Activated CD4-positive, alpha-beta T cell treated with anti-CD3 and anti-CD28 coated beads for 24 hours (primary cell): ENCODE results near the gene ADIRF.
"Not testable (repeated sequence)": the region's sequence is repeated elsewhere in the genome, so short reads cannot be mapped to it uniquely, and the experiment has no call there.

ENCODE experiments used
- DNase-seq, 2 donors: peaks; one replicate each; pipeline ENCODE4 v3.0.0-alpha.2; 2020; ENCODE audit warnings: low read depth in 2 of 2

Gene ADIRF

DNA sequence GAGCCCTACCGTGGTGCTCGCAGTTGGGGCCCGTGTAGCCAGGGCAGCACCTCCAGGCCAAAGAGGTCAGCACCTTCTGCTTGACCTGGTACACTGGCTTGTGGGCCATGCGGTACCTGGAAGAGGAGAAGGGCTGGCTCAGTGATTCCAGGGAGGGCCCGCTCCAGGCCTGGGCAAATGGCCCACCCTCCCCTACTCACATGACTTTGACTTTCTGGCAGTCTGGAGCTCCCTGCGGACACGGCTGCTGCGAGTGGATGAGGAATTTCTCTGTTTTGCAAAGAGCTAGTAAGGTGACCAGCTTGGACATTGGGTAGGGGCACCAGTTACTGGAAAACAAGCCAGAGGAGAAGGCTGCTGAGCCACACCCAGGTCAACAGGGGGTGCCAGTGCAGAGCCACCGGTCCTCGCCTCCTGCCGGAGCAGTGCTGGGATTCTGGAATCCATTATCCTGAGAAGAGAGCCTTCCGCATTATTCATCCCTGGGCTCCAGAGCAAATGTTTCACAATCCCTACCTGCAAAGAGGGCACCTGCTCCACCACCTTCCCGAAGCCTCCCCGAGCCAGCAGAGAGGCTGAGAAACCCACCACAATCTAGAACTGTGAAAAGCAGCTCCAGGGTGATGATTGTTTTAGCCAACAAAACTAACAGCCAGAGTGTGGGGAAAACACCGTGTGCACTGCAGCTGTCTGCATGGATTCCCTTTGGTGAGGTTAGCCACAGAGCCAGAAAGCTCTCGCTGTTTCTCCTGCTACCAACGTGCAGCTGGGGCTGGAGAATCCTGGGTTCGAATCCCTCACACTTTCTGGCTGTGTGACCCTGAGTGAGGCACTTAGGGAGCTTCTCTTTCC is 22.7 kb upstream of the ADIRF start:
- no peak for DNase-seq

- no peak for DNase-seq
Observed at GRCh38 chr10:86946213-86947155, 21.8 kb upstream of the ADIRF start.

DNA sequence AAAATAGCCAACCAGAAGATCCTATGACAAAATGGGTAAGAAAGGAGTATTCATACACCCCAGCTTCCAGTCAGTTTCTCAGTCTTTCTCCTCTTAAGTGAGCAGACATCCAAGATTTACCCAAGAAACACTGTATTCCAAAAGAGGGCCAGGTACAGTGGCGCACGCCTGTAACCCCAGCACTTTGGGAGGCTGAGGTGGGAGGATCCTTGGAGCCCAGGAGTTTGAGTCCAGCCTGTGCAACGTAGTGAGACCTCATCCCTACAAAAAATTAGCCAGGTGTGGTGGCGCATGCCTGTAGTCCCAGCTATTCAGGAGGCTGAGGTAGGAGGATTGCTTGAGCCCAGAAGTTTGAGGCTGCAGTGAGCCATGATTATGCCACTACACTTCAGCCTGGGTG is 20.5 kb upstream of the ADIRF start:
- not testable (repeated sequence) for DNase-seq

GRCh38 chr10:86950349-86950748 is 17.9 kb upstream of the ADIRF start:
- no peak for DNase-seq

GRCh38 chr10:86951184-86951761 is 17.0 kb upstream of the ADIRF start:
- DNase-seq, result no peak

GRCh38 chr10:86952106-86952505 is 16.2 kb upstream of the ADIRF start:
- no peak for DNase-seq

GRCh38 chr10:86952697-86953096 is 15.6 kb upstream of the ADIRF start:
- DNase-seq, result not testable (repeated sequence)

- no peak for DNase-seq
Observed at GRCh38 chr10:86953747-86954680, 14.3 kb upstream of the ADIRF start.

GRCh38 chr10:86954681-86955500 is 13.4 kb upstream of the ADIRF start:
- DNase-seq, result no peak

DNA sequence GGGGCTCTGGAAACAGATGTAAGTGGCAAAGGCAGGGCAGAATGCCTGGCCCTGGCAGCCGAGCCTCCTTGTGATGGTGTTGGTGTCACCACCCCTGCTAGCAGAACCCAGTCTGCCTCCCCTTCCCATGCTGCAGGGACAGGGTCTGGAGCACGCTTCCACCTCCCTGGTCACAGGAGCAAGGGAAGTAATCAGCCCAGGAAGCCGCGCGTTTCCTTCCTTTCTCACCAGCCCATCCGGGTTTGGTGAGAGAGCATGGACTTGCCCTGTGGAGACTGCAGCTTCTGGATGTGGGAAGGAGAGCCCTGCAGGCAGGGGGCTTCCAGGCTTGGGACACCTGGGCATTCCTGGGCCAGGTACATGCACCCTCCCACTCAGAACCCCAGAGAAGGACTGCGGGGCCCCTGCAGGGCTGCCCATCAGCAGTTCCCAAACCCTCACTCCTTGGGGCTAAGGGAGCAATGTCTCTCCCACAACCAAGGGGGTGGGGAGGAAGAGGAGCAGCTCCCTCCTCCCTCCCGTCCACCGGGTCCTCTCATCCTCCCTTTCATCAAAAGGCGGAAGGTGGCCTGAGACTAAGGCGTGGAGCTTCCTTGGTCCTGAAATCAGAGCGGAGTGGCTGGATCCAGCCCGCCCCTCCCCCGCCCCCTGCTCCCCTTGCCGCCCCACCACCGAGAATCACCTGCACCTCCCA is 12.6 kb upstream of the ADIRF start:
- DNase-seq, result no peak

DNA sequence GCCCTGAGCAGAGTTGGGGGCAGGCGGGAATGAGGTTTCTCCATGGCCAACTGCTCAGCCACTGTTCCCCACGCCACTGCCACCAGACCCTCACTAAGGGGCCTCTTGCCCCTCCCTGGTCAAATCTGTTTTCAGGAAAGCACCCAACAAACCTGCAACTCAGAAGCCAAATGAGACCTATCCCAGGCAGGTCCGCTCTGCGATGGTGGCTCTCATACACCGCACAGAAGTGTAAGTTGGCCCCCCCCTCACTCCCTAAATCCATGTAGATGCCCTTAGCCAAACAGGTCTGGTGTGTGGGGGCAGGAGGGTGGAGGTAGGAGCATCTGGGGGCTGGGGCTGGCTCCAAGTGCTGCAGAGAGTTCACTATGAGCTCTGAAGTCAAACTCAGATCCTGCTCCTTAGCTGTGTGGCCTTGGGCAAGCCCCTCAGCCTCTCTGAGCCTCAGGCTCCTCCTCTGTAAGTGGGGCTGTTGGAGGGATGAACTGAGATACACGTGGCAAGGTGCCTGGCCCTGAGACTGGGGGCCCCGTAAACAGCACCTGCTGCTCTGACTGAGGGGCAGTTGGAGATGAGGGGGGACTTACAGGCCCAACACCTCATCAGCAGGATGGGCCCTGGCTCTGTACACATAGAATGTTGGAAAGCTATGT is 12.0 kb upstream of the ADIRF start:
- no peak for DNase-seq

DNA sequence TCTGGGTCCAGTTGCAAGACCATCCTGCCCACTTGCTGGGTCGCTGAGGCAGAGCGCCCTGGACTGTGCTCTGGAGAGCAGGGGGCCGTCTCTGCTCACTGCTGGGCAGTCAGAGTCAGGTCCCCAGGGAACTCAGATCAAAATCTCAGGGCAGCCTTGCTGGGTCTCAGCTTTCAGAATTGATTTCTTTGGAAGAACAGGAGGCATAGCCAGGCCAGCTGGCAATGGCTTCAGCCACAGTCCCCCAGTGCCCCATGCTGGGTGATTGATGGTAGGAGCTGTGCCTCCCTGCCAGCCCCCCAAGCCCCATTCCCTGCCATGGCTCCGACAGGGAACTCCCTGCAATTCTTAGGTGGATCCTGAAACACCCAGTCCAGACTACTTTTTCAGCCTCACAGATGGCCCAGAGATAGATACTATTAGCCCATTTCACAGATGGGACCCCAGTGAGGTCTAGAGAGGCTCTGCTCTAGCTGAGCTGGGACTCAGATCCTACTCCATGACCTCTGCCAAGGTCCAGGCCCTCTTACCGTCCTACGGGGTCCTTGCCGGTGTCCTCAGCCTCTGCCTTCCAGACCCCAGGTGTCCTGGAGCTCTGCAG is 11.3 kb upstream of the ADIRF start:
- DNase-seq, result no peak

DNA sequence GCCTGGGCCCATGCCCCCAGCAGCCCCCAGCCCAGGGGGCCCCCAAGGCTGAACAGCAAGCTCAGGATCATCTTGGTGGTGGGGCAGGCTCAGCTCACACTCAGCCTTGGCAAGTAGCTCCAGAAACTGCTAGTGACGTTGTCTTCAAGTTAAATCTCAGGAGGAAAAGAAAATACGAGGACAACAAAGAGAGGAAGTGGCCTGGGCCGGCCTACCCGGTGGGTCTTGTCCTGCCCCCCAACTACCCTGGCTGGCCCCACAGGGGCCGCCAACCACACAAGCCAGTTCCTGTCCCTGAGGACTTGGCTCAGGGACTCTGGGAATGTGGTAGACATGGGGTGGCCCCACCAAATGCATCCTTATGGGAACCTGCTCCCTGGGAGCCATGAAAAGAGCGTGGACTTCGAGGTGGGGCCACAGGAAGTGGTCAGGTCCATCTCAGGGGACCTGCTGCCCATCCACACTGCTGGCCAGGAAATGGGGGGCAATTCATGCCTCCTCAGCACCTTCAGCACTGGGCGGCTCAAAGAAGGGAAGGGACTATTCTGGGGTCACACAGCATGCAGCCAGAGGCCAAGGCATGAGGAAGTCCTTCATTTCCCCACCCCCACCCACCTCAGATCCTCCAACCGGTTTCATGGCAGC is 10.7 kb upstream of the ADIRF start, which contains the start of gene MMRN2:
MMRN2 (minus strand) TSS at position 145 of the 645 bp plus-strand sequence; CDS start at position 71, 74 bp downstream.
- DNase-seq, result no peak

DNA sequence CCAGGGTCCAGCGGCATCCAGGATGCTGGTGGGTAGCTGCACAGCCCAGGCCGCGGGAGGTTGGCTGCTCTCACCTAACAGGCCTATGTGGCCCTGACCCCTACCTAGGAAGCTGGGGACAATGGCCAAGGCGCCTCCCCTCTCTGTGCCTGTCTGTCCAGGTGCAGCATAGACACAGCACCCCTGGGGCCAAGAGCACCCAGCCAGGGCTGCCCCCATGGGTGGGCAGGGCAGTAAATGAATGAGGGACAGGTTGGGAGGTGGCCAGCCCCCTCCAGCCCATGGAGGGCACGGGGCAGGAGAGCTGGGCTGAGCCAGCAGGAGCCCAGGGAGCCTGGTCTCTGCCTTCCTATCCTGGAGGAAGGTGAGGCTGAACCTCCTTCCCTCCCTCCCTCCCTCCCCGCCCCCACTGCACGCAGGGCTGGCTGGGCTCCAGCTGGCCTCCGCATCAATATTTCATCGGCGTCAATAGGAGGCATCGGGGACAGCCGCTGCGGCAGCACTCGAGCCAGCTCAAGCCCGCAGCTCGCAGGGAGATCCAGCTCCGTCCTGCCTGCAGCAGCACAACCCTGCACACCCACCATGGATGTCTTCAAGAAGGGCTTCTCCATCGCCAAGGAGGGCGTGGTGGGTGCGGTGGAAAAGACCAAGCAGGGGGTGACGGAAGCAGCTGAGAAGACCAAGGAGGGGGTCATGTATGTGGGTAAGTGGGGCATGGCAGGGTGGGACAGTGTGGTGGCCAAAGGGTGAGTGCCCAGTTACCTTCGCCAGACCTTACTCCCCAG is 10.0 kb upstream of the ADIRF start, which contains the start of gene SNCG:
SNCG (plus strand) TSS at position 484 of the 785 bp plus-strand sequence; CDS start at position 583, 99 bp downstream.
- no peak for DNase-seq

GRCh38 chr10:86958901-86959736 is 9.2 kb upstream of the ADIRF start:
- DNase-seq, result no peak

DNA sequence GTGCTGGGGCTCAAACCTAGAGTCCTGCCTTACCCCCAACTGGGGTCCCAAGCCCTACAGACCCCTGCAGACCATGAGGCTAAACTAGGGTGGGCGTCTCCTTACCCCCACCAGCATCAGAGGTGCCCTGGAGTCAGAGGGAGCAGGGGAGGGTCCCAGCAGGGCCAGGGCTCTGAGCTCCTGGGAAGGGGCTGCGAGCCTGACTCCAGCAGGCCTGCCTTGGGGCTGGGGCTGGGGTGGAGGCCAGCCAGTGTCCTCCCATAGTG is 8.6 kb upstream of the ADIRF start:
- DNase-seq, result no peak
